K562 (cell line): ENCODE measurements around the gene SND1. TPM values are rescaled to one million over a fixed set of nuclear protein-coding genes. Genes with fewer than 3 reads are reported as not detected.

Experiments used
- CC2D1A ChIP-seq: fragments of 450-650 bp; IDR thresholded peaks from 2 replicates; pipeline ENCODE4 v1.6.1; 2017; ENCODE audit warnings: mild to moderate bottlenecking
- GABPA ChIP-seq: fragments of 200-800 bp; sonication (Bioruptor generic); conservative IDR thresholded peaks from 2 replicates; pipeline ENCODE4 v1.6.1; 2016; ENCODE audit warnings: low read depth, missing genetic modification characterization, missing compliant biosample characterization
- HMGXB4 ChIP-seq: sonication (generic); formaldehyde crosslinking; IDR thresholded peaks from 2 replicates; pipeline ENCODE4 v1.8.1; 2023; ENCODE audit warnings: mild to moderate bottlenecking, missing genetic modification reagents
- ILK ChIP-seq: fragments of 450-650 bp; IDR thresholded peaks from 2 replicates; pipeline ENCODE4 v1.6.1; 2016; ENCODE audit warnings: missing genetic modification characterization, low read depth, mild to moderate bottlenecking, missing compliant biosample characterization, moderate library complexity, borderline replicate concordance
- MBD1 ChIP-seq: fragments of 250-450 bp; sonication (Bioruptor Pico); IDR thresholded peaks from 2 replicates; pipeline ENCODE4 v1.8.0; 2022; ENCODE audit warnings: inconsistent platforms
- NFXL1 ChIP-seq: fragments of 450-650 bp; formaldehyde crosslinking; IDR thresholded peaks from 2 replicates; pipeline ENCODE4 v1.4.0; 2021; ENCODE audit warnings: mild to moderate bottlenecking
- NR2C2 ChIP-seq, 2 experiments: fragments of 200-800 bp in 1 of 2; sonication (Bioruptor generic) in 1 of 2; sonication (generic) in 1 of 2; formaldehyde crosslinking in 1 of 2; IDR thresholded peaks; 2 replicates each; pipeline versions ENCODE4 v1.6.1 to v1.8.0; 2016 to 2022; ENCODE audit warnings: mild to moderate bottlenecking in 1 of 2, missing compliant biosample characterization in 1 of 2, missing genetic modification characterization in 1 of 2, missing genetic modification reagents in 1 of 2
- PATZ1 ChIP-seq: fragments of 250-450 bp; sonication (Bioruptor Pico); IDR thresholded peaks from 2 replicates; pipeline ENCODE4 v1.5.0; 2020; ENCODE audit warnings: mild to moderate bottlenecking, borderline replicate concordance
- SMAD1 ChIP-seq: fragments of 150-350 bp; IDR thresholded peaks from 2 replicates; pipeline ENCODE4 v1.6.1; 2014; ENCODE audit warnings: low read length, low read depth; ENCODE audit not compliant: partially characterized antibody
- SRSF7 ChIP-seq: fragments of 200-400 bp; formaldehyde crosslinking; optimal IDR thresholded peaks from 2 replicates; pipeline ENCODE3; 2017; ENCODE audit warnings: mild to moderate bottlenecking, low read depth, low read length
- TSHZ1 ChIP-seq: fragments of 250-450 bp; sonication (Bioruptor Pico); IDR thresholded peaks from 2 replicates; pipeline ENCODE4 v1.4.0; 2020; ENCODE audit warnings: mild to moderate bottlenecking, moderate library complexity
- ZBTB26 ChIP-seq: fragments of 450-650 bp; formaldehyde crosslinking; IDR thresholded peaks from 2 replicates; pipeline ENCODE4 v1.4.0; 2022; ENCODE audit warnings: missing genetic modification characterization
- ZNF146 ChIP-seq: IDR thresholded peaks from one replicate; pipeline ENCODE4 v1.6.1; 2018; ENCODE audit warnings: missing compliant biosample characterization; ENCODE audit not compliant: unreplicated experiment
- polyA plus RNA-seq, 8 experiments: library from polyadenylated mRNA; depleted of rRNA in 4 of 8; stranded (reverse) in 5 of 8; unstranded in 3 of 8; fragments of >200 nt; fragmentation: Nextera tagmentation in 2 of 8; fragmentation: Illumina TruSeq in 1 of 8; extraction: Ambion mirVana in 2 of 8; extraction: Trizol in 1 of 8; gene quantifications; 2 replicates each; pipeline versions ENCODE4 v1.2.1 to v1.2.3, GENCODE V29; 2011 to 2014; ENCODE audit warnings: inconsistent platforms in 1 of 8, missing spikeins in 1 of 8
- total RNA-seq, 7 experiments: library from RNA; depleted of rRNA in 6 of 7; stranded (reverse); fragments of >200 nt in 6 of 7; fragmentation: Illumina TruSeq in 2 of 7; extraction: Trizol in 2 of 7; gene quantifications; 2 replicates each; pipeline versions ENCODE4 v1.2.1 to v1.2.3, GENCODE V29; 2011 to 2021; ENCODE audit warnings: low replicate concordance in 1 of 7

Gene SND1
- total and polyA plus RNA-seq, 9 of the 15 experiments (the other 6 are each of a cell fraction or from before 2014, with no cell fraction given): 46.5 to 307 (median 191) TPM

GRCh38 chr7:127810696-127811660 lies 159.0 kb downstream of the SND1 start (continued):
- TF ChIP-seq TSHZ1 (CRISPR knock-in tag): no peak
- no peak for TF ChIP-seq NFXL1
- TF ChIP-seq ZNF146: no peak
- no peak for TF ChIP-seq HMGXB4 (CRISPR knock-in tag)
- TF ChIP-seq GABPA (tag): no peak
- TF ChIP-seq PATZ1 (CRISPR knock-in tag): no peak
- no peak for TF ChIP-seq NR2C2 (CRISPR knock-in tag; IDR thresholded peaks at IDR 0.05)
- no peak for TF ChIP-seq NR2C2 (tag; IDR thresholded peaks at IDR 0.05)
- TF ChIP-seq CC2D1A: no peak
- no peak for TF ChIP-seq ILK (tag)
- no peak for TF ChIP-seq MBD1
- TF ChIP-seq SMAD1: no peak
- TF ChIP-seq ZBTB26 (CRISPR knock-in tag): no peak
- no peak for TF ChIP-seq SRSF7
